ENCODE results near the gene ABCA5. TPM values are rescaled to one million over a fixed set of nuclear protein-coding genes. Genes with fewer than 3 reads are reported as not detected.

Gene ABCA5
- total RNA-seq, 1 experiment from 2014 or later = 19.4 TPM

DNA sequence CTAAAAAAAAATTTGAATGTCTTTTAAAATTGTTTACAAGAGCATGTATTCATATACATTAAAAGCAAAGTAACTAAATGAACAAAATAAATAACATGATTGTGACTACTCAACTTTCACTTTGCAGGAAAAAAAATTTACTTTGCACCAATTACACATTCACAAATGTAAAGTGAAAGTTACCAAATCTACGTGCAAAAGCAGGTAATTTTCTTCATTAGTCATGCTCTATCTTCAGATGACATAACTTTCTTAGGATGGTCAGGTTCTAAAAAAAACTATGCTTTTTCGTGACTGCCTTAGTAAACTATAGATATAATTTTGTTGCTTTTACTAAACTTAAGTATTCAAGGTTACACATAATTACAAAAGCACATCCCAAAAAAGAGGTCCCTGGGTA lies 81.3 kb downstream of the ABCA5 start:
- no peaks in the 10 kb centered on the region for H4K20me1 ChIP-seq (ENCODE audit: insufficient read depth, low read depth, low read length)
- no peak overlapping the region for H3K9ac ChIP-seq (ENCODE audit: low read length)
- no peaks in the 10 kb centered on the region for H3K36me3 ChIP-seq (ENCODE audit: insufficient read depth, low read length)
- H3K4me2 ChIP-seq (ENCODE audit: low read depth, low read length, poor library complexity, severe bottlenecking) = no peak overlapping the region
- H3K27me3 ChIP-seq (ENCODE audit: low read length) = no peaks in the 10 kb centered on the region
- no peak overlapping the region for H2AFZ ChIP-seq (ENCODE audit: low read length)
- no peaks in the 10 kb centered on the region for H3K9me2 ChIP-seq (replicated peaks; ENCODE audit: insufficient read depth, low read length)
- no peak for DNase-seq
- H3K4me1 ChIP-seq (ENCODE audit: low read length) = no peaks in the 10 kb centered on the region
- no peaks in the 10 kb centered on the region for H3K79me2 ChIP-seq (ENCODE audit: low read length)
- no peaks in the 10 kb centered on the region for H3K9me3 ChIP-seq (ENCODE audit: low read length)
- no peak overlapping the region for H3K27ac ChIP-seq (ENCODE audit: low read length)
- H3K4me3 ChIP-seq (ENCODE audit: low read length) = no peak overlapping the region

DNA sequence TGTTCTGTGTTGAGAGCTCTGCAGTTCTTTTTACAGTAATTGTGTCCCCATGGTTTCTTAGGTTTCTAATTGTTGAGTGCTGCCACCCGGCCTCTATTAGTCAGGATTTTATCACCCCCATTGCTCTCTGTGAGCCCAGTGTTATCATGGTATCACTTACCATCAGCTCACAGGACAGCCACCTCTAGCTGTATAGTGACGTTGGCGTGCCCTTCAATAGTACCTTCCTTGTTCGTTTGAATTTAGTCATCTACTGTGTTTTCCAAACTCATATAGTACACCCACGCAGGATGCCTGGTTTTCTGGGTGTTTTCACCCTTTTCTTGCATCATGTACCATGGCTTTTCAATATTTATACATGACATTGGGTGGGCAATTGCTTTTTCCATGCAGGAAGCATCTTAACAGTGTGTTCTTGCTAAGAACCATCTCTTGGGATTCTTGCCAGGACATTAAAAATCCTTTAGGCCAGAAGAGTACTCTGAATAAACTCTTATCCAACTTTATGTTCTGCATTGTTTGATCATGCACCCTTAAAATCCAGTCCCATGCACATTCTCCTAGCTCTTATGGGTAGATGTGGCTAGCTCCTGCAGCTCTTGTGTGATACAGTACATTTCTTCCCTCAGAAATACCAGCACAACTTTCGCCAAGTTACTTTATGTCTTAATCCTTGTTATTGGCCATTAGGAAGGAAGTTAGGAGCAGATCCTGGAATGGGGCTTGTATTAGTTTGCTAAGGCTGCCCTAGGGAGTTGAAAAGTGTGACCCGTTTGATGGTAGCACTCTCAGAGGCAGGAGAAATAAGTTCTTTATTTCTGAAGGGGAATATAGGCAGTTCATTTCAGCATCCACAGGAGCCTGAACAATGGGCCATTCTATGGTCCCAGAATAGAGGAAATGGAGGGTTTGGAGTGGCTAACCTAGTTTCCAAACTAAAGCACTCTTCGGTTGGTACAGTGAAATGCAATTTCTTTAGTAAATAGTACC lies 87.0 kb downstream of the ABCA5 start:
- no peak overlapping the region for H3K4me3 ChIP-seq (ENCODE audit: low read length)
- no peak for DNase-seq
- no peaks in the 10 kb centered on the region for H3K27me3 ChIP-seq (ENCODE audit: low read length)
- H3K9ac ChIP-seq (ENCODE audit: low read length) = no peak overlapping the region
- H3K9me2 ChIP-seq (replicated peaks; ENCODE audit: insufficient read depth, low read length) = no peaks in the 10 kb centered on the region
- no peak overlapping the region for H2AFZ ChIP-seq (ENCODE audit: low read length)
- no peaks in the 10 kb centered on the region for H3K36me3 ChIP-seq (ENCODE audit: insufficient read depth, low read length)
- H3K4me2 ChIP-seq (ENCODE audit: low read depth, low read length, poor library complexity, severe bottlenecking) = no peak overlapping the region
- H3K4me1 ChIP-seq (ENCODE audit: low read length) = no peaks in the 10 kb centered on the region
- no peaks in the 10 kb centered on the region for H3K9me3 ChIP-seq (ENCODE audit: low read length)
- H3K79me2 ChIP-seq (ENCODE audit: low read length) = no peaks in the 10 kb centered on the region
- no peak overlapping the region for H3K27ac ChIP-seq (ENCODE audit: low read length)
- H4K20me1 ChIP-seq (ENCODE audit: insufficient read depth, low read depth, low read length) = no peaks in the 10 kb centered on the region

- Histone ChIP-seq H2AFZ (ENCODE audit: low read length) (no peak overlapping the region), H3K4me3 (ENCODE audit: low read length) (no peak overlapping the region)
These were observed 90.0 kb downstream of the ABCA5 start for GRCh38 chr17:69236946-69237345.

GRCh38 chr17:69236464-69236863 lies 90.5 kb downstream of the ABCA5 start:
- Histone ChIP-seq H3K36me3 (ENCODE audit: insufficient read depth, low read length) (no peaks in the 10 kb centered on the region), H3K4me3 (ENCODE audit: low read length) (no peak overlapping the region), H3K27ac (ENCODE audit: low read length) (no peak overlapping the region), H3K9me2 (replicated peaks; ENCODE audit: insufficient read depth, low read length) (no peaks in the 10 kb centered on the region), H3K9me3 (ENCODE audit: low read length) (no peaks in the 10 kb centered on the region), H2AFZ (ENCODE audit: low read length) (no peak overlapping the region), H3K4me2 (ENCODE audit: low read depth, low read length, poor library complexity, severe bottlenecking) (no peak overlapping the region), H3K9ac (ENCODE audit: low read length) (no peak overlapping the region), H3K4me1 (ENCODE audit: low read length) (no peaks in the 10 kb centered on the region), H4K20me1 (ENCODE audit: insufficient read depth, low read depth, low read length) (no peaks in the 10 kb centered on the region), H3K27me3 (ENCODE audit: low read length) (no peaks in the 10 kb centered on the region), H3K79me2 (ENCODE audit: low read length) (no peaks in the 10 kb centered on the region)
- no peak for DNase-seq

More at GRCh38 chr17:69236946-69237345, 90.0 kb downstream of the ABCA5 start:
- Histone ChIP-seq H3K27me3 (ENCODE audit: low read length) (no peaks in the 10 kb centered on the region), H3K79me2 (ENCODE audit: low read length) (no peaks in the 10 kb centered on the region), H3K4me2 (ENCODE audit: low read depth, low read length, poor library complexity, severe bottlenecking) (no peak overlapping the region), H3K36me3 (ENCODE audit: insufficient read depth, low read length) (no peaks in the 10 kb centered on the region), H3K27ac (ENCODE audit: low read length) (no peak overlapping the region), H3K4me1 (ENCODE audit: low read length) (no peaks in the 10 kb centered on the region), H3K9me3 (ENCODE audit: low read length) (no peaks in the 10 kb centered on the region), H4K20me1 (ENCODE audit: insufficient read depth, low read depth, low read length) (no peaks in the 10 kb centered on the region), H3K9me2 (replicated peaks; ENCODE audit: insufficient read depth, low read length) (no peaks in the 10 kb centered on the region), H3K9ac (ENCODE audit: low read length) (no peak overlapping the region)
- DNase-seq = no peak

GRCh38 chr17:69235338-69236058 lies 91.4 kb downstream of the ABCA5 start:
- peak; percentile 94 for DNase-seq
- Histone ChIP-seq H3K9me3 (ENCODE audit: low read length) (no peaks in the 10 kb centered on the region), H2AFZ (ENCODE audit: low read length) (no peak overlapping the region), H3K4me1 (ENCODE audit: low read length) (no peaks in the 10 kb centered on the region), H3K27ac (ENCODE audit: low read length) (no peak overlapping the region), H3K9me2 (replicated peaks; ENCODE audit: insufficient read depth, low read length) (no peaks in the 10 kb centered on the region), H3K4me3 (ENCODE audit: low read length) (no peak overlapping the region), H3K9ac (ENCODE audit: low read length) (no peak overlapping the region), H4K20me1 (ENCODE audit: insufficient read depth, low read depth, low read length) (no peaks in the 10 kb centered on the region), H3K27me3 (ENCODE audit: low read length) (no peaks in the 10 kb centered on the region), H3K79me2 (ENCODE audit: low read length) (no peaks in the 10 kb centered on the region), H3K36me3 (ENCODE audit: insufficient read depth, low read length) (no peaks in the 10 kb centered on the region), H3K4me2 (ENCODE audit: low read depth, low read length, poor library complexity, severe bottlenecking) (no peak overlapping the region)

DNA sequence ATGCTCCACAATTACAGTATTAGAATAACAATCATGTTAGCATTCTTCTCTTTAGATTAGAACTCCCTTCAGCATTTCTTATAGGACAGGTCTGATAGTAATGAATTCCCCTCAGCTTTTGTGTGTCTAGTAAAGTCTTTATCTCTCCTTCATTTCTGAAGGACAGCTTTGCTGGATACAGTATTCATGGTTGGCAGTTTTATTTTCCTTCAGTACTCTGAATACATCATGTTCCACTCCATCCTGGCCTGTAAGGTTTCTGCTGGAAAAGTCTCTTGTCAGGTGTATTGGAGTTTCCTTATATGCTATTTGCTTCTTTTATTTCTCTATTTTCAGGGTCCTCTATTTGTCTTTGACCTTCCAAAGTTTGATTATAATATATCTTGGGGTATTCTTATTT lies 94.3 kb downstream of the ABCA5 start:
- H3K79me2 ChIP-seq (ENCODE audit: low read length) = no peaks in the 10 kb centered on the region
- H3K9me3 ChIP-seq (ENCODE audit: low read length) = no peaks in the 10 kb centered on the region
- H3K27ac ChIP-seq (ENCODE audit: low read length) = no peak overlapping the region
- H4K20me1 ChIP-seq (ENCODE audit: insufficient read depth, low read depth, low read length) = no peaks in the 10 kb centered on the region
- H3K36me3 ChIP-seq (ENCODE audit: insufficient read depth, low read length) = no peaks in the 10 kb centered on the region
- peaks cover 6% of the 10 kb centered on the region for H3K4me1 ChIP-seq (ENCODE audit: low read length)
- H3K9me2 ChIP-seq (replicated peaks; ENCODE audit: insufficient read depth, low read length) = no peaks in the 10 kb centered on the region
- H3K27me3 ChIP-seq (ENCODE audit: low read length) = no peaks in the 10 kb centered on the region
- no peak overlapping the region for H3K9ac ChIP-seq (ENCODE audit: low read length)
- H2AFZ ChIP-seq (ENCODE audit: low read length) = no peak overlapping the region
- no peak for DNase-seq
- H3K4me2 ChIP-seq (ENCODE audit: low read depth, low read length, poor library complexity, severe bottlenecking) = no peak overlapping the region
- H3K4me3 ChIP-seq (ENCODE audit: low read length) = no peak overlapping the region

DNA sequence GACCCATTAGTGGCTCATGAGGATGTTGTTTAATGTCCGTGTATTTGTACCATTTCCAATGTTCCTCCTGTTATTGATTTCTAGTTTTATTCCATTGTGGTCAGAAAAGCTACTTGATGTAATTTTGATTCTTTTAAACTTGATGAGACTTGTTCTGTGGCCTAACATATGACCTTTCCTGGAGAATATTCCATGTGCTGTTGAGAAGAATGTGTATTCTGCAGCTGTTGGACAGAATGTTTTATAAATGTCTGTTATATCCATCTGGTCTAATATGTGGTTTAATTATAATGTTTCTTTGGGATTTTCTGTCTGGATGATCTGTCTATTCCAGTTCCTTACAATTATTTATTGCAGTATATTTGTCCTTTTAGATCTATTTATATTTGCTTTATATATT lies 95.4 kb downstream of the ABCA5 start:
- H3K27ac ChIP-seq (ENCODE audit: low read length) = no peak overlapping the region
- no peaks in the 10 kb centered on the region for H3K79me2 ChIP-seq (ENCODE audit: low read length)
- peaks cover 8% of the 10 kb centered on the region for H3K4me1 ChIP-seq (ENCODE audit: low read length)
- H3K4me3 ChIP-seq (ENCODE audit: low read length) = no peak overlapping the region
- H3K4me2 ChIP-seq (ENCODE audit: low read depth, low read length, poor library complexity, severe bottlenecking) = no peak overlapping the region
- H3K27me3 ChIP-seq (ENCODE audit: low read length) = no peaks in the 10 kb centered on the region
- no peak overlapping the region for H3K9ac ChIP-seq (ENCODE audit: low read length)
- no peaks in the 10 kb centered on the region for H3K36me3 ChIP-seq (ENCODE audit: insufficient read depth, low read length)
- DNase-seq = no peak
- H4K20me1 ChIP-seq (ENCODE audit: insufficient read depth, low read depth, low read length) = no peaks in the 10 kb centered on the region
- H2AFZ ChIP-seq (ENCODE audit: low read length) = no peak overlapping the region
- H3K9me3 ChIP-seq (ENCODE audit: low read length) = no peaks in the 10 kb centered on the region
- no peaks in the 10 kb centered on the region for H3K9me2 ChIP-seq (replicated peaks; ENCODE audit: insufficient read depth, low read length)

DNA sequence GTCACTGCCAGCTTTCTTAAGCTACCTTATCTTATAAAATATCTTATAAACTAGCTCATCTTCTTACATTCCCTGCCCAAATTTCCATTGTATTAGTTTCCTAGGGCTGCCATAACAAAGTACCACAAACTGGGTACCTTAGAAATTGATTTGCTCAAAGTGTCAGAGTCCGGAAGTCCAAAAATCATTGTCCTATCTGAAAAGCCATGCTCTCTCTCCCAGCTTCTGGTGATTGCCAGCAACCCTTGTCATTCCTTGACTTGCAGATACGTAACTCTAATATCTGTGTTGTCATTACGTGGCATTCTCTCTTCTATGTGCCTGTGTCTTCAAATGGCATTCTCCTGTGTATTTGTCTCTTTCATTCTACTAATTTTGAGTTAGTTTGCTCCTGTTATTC lies 96.0 kb downstream of the ABCA5 start:
- no peaks in the 10 kb centered on the region for H3K9me2 ChIP-seq (replicated peaks; ENCODE audit: insufficient read depth, low read length)
- H3K4me3 ChIP-seq (ENCODE audit: low read length) = no peak overlapping the region
- no peak for DNase-seq
- H4K20me1 ChIP-seq (ENCODE audit: insufficient read depth, low read depth, low read length) = no peaks in the 10 kb centered on the region
- no peaks in the 10 kb centered on the region for H3K9me3 ChIP-seq (ENCODE audit: low read length)
- H3K4me1 ChIP-seq (ENCODE audit: low read length) = peaks cover 8% of the 10 kb centered on the region
- H3K27ac ChIP-seq (ENCODE audit: low read length) = no peak overlapping the region
- no peaks in the 10 kb centered on the region for H3K79me2 ChIP-seq (ENCODE audit: low read length)
- no peak overlapping the region for H3K4me2 ChIP-seq (ENCODE audit: low read depth, low read length, poor library complexity, severe bottlenecking)
- H2AFZ ChIP-seq (ENCODE audit: low read length) = no peak overlapping the region
- no peak overlapping the region for H3K9ac ChIP-seq (ENCODE audit: low read length)
- no peaks in the 10 kb centered on the region for H3K27me3 ChIP-seq (ENCODE audit: low read length)
- H3K36me3 ChIP-seq (ENCODE audit: insufficient read depth, low read length) = no peaks in the 10 kb centered on the region
